DLD1 (cell line): ENCODE data around the gene GMFB.

Experiments
- in situ Hi-C: cut with HindIII; loops from 2 replicates; pipeline ENCODE4 v1.10.0; 2017; ENCODE audit warnings: low sequenced_read_pairs

The GMFB gene

GRCh38 chr14:54488646-54489317, at the start of gene GMFB:
Gene GMFB, minus strand, starts transcription at chr14:54488980. Its CDS starts 53 bp downstream, at chr14:54488927.
- in situ Hi-C loops: no loop called here

DNA sequence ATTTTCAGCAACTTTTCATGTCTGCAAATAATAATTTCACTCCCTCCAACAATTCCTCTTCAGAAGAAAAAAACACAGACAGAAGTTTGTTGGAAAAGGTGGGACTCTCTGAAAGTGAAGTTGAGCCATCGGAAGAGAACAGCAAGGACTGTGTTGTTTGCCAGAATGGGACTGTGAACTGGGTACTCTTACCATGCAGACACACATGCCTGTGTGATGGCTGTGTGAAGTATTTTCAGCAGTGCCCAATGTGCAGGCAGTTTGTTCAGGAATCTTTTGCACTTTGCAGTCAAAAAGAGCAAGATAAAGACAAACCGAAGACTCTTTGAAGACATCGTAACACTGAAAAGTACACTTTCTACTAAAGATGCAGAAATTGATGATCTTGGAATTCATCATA, 49.3 kb upstream of the GMFB start:
- in situ Hi-C loops: no loop called here

DNA sequence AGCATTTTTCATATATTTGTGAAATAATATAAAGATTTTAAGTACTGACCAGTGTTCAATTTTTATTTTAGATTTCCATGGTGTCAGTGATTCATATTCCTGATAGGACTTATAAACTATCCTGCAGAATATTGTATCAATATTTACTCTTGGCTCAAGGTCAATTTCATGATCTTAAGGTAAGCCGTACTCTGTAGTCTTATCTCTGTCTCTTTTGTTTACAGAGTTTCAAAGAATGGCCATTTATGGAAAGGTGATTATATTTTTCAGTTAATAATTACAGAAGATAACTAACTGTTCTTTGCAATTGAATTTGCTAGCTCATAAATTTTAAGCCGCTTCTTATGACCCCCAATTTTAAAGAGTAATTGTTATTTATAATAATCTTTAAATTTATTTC, 48.9 kb upstream of the GMFB start:
- in situ Hi-C loops: no loop called here

DNA sequence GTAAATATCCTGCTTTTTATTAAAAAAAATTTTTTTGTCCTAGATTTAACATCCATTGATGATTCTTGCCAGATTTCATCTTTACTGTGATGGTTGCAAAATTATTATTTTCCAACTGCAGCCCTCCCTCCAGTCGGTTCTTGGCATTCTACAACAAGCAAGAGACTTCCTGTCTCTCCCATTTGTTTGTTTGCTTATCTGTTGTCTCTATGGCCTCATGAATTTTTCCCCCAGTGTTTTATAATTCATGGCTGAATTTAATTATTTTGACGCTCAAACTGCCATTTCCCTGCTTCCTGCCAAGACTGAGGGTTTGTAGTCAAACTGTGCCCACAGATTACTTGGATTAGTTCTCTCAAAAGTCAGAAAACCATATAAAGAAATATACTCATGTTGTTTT, 46.9 kb upstream of the GMFB start:
- in situ Hi-C loops: no loop called here

DNA sequence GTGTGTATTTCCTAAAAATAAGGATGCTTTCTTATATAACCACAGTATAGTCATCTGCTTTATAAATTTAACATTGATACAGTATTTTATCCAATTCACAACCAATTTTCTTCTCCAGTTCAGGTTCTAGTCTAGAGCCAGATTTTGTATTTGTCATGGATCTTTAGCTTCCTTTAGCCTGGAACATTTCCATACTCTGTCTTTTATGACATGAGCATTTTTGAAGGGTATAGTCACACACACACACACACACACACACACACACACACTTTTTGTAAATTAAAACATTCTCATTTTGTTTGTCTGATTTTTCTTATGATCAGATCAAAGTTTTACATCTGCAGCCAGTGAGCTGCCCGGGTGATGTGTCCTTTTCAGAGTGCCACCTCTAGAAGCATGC, 46.3 kb upstream of the GMFB start:
- in situ Hi-C loops: no loop called here

GRCh38 chr14:54533100-54533499, 44.3 kb upstream of the GMFB start:
- in situ Hi-C loops: no loop called here

DNA sequence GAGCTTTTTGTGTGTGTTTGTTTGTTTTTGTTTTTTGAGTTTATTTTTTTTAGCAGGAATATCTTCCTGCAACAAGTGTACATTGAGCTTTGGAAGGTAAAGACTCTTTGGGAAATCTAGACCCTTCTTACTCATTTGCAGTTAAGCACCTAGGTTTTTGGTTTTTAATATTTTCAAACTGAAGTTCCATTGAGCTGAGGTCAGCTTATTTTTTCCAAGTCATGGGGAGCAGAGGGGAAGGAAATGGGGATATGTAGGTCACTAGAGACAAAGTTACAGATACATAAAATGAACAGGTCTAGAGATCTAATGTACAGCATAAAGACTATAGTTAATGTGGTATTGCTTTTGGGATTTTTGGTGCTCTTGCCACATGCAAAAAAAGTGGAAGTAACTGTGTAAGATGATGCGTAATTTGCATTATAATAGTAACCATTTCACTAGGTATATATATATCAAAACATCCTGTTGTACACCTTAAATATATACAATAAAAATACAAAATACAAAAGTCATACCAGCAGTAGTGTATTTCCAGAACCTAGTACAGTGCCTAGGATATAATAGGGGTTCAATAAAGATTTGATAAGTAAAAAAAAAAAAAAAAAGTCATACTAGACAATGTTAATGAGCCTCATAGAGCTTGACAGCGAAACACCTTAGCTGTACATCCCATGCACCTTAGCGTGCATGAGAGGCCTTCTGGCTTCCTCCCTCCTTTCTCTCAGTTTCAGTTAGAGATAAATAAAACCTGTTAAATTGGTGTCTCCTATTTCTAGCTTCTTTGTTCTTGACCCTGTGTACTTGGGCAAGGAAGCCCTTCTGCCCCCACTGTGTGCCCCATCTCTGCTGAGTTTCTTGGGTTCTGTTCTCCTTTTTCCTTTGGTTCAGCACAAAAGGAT, 43.6 kb upstream of the GMFB start:
- in situ Hi-C loops: no loop called here

DNA sequence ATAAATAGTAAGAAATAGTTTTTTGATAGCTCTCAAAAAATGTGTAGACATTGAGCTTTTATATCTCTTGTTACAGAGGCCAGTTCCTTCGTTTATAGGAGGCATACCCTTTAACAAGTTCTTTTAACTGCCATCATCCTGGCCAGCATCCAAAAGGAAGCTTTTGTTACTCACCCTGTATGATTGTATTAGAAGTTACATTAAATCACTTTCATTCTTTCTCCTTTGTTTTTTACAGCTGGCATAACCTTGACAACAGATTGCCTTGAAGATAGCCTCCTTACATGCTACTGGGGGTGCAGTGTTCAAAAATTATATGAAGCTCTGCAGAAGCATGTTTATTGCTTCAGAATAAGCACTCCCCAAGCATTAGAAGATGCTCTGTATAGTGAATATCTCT, 41.0 kb upstream of the GMFB start:
- in situ Hi-C loops: no loop called here

GRCh38 chr14:54528973-54529372, 40.2 kb upstream of the GMFB start:
- in situ Hi-C loops: no loop called here

- in situ Hi-C loops: no loop called here
Measured at GRCh38 chr14:54524410-54524809, 35.6 kb upstream of the GMFB start.

GRCh38 chr14:54516709-54517108, 27.9 kb upstream of the GMFB start:
- in situ Hi-C loops: no loop called here

- in situ Hi-C loops: no loop called here
Measured at GRCh38 chr14:54515670-54516069, 26.9 kb upstream of the GMFB start.

- in situ Hi-C loops: no loop called here
Measured at GRCh38 chr14:54512393-54512792, 23.6 kb upstream of the GMFB start.

DNA sequence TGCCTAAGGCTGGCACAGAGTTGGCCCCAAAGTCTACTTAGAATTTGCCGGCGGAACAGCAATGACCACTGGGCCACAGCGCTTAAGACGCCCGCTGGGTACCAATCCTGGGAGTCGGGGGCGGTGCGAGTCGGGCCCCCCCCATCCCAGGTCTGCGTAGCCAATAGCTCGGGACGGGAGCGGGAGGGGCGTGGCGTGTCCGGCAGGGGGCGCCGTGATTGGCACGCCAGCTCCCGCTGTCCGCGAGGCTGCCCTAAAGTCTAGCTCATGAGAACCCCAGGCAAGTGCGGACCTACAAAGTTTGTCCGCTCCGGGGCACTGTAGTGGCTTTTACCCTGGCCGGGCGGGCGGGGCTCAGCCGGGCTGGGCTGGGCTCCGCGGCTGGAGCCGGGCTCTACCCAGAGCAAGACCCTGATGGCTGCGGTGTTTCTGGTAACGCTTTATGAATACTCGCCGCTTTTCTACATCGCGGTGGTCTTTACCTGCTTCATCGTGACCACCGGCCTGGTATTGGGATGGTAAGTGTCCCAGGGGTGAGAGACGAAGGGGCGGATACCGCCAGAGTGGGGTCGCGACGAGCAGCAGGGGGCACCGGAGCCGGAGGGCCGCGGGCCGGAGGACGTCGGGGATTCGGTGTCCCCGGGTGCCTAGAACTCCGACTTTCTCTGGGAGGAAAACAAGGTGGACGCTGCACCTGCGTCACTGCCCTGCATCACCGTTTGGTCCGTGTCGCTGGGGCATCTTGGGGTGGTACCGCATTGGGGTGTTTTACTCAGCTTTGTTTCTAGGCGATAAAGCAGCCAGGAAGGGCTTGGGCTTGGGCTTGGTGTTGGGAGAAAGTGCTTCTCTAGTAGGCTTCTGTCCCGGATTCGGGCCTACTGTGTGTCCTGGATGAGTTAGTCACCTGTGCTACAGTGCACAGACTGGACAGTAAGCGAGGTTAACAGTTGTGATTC, 21.0 kb upstream of the GMFB start, which contains the start of gene CGRRF1:
Gene CGRRF1, plus strand, starts transcription at position 361 of the 956 bp plus-strand sequence. Its CDS starts 54 bp downstream, at position 415.
- in situ Hi-C loops: no loop called here

DNA sequence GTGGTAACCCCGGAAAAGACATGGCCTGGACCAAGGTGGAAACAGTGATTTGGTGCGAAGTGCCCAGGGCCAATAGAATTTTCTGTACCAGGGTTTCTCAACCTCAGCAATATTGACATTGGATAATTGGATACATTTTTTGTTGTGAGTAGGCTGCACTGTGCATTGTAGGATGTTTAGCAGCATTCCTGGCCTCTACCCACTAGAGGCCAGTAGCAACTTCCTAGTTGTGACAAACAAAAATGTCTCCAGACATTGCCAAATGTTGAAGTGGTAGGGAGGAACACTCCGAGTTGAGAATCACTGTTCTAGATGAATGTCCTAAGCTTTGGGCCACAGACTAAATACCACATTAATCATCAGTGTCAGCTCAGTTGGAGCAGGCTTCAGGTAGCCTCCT, 14.7 kb upstream of the GMFB start:
- in situ Hi-C loops: no loop called here

GRCh38 chr14:54502602-54503001, 13.8 kb upstream of the GMFB start:
- in situ Hi-C loops: no loop called here

DNA sequence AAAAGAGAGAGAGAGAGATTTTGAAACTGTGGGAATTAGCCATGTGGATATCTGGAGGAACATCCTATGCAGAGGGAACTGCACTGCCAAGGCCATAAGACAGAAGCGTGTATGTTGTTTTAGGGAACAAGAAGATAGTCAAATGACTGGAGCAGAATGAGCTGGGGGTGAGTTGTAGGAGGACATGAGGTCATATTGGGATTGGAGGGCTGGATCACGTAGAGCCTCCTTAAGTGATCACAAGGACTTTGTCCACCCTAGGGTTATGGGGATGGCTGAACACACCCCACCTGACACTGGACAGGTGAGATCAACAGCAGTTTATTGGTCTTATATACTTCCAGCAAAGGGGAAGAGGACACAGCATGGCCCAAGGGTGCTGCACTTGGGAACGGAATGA, 12.7 kb upstream of the GMFB start:
- in situ Hi-C loops: no loop called here

GRCh38 chr14:54500744-54501143, 12.0 kb upstream of the GMFB start:
- in situ Hi-C loops: no loop called here

GRCh38 chr14:54498579-54498978, 9.8 kb upstream of the GMFB start:
- in situ Hi-C loops: no loop called here

DNA sequence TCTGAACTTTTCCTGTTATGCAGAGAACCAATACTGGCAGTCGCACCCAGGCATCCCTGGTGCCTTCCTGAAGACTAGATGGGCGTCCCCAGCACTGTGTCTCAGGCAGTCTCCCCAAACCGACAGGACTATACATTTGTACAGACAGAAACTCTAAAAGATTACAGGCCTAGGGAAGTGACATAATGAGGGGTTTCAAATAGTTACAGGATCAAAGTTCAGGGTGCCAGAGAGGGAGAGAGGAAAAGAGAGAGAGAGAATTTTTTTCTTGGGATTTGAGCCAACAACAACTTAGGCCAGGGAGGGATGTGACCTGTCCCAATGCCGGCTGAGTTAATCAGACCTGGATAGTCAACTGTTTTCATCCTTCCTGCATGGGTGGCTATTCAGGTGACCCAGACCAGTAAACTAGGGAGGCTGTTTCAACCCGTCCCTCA, 9.3 kb upstream of the GMFB start:
- in situ Hi-C loops: no loop called here

DNA sequence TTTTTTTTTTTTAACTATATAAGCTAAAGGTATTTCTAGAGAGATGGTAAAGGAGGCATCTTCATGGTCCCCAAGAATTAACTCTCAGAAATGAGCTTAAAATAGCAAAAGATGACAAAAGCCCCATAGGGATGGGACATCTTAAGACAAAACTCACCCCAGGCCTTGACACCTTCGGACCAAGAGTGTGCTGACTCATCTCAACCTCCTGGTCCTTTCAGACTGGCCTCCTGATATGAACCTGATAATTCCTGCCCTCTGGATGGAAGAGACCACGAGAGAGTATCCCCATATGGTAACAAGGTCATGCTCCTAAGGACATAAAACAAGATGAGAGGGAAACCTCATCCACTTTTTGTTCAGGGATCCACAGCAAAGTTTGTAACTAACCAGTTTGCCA, 8.4 kb upstream of the GMFB start:
- in situ Hi-C loops: no loop called here
